H1 (cell line): ENCODE results near the gene PACSIN2. TPM values are rescaled to one million over a fixed set of nuclear protein-coding genes. Genes with fewer than 3 reads are reported as not detected.

ENCODE experiments used
- RAD21 ChIP-seq, 2 experiments: IDR thresholded peaks in 1 of 2; conservative IDR thresholded peaks in 1 of 2; 2 replicates each; pipeline ENCODE4 v1.6.1; 2011; ENCODE audit warnings: low read depth in 2 of 2, low read length in 2 of 2, improper control_type of control experiment in 1 of 2, inconsistent platforms in 1 of 2, mild to moderate bottlenecking in 1 of 2, moderate library complexity in 1 of 2
- polyA plus RNA-seq, 7 experiments: library from polyadenylated mRNA; depleted of rRNA in 3 of 7; stranded (reverse) in 5 of 7; unstranded in 2 of 7; fragments of >200 nt in 5 of 7; fragments of 200-250 nt in 2 of 7; gene quantifications; 1 replicate in 5 of 7; 2 replicates in 1 of 7; 4 replicates in 1 of 7; pipeline versions ENCODE4 v1.2.1 to v1.2.3, GENCODE V29; 2011 to 2013; ENCODE audit warnings: missing spikeins in 2 of 7, mixed read lengths in 2 of 7
- total RNA-seq: library from RNA; stranded (reverse); fragmentation: NEBNext Ultra II Directional; extraction: Animal tissue kit (Norgen Biotek cat#: 25700); gene quantifications from 2 replicates; pipeline ENCODE4 v1.2.1, GENCODE V29; 2021

PACSIN2 gene
- total and polyA plus RNA-seq, 2 of the 8 experiments (the other 6 are each of a cell fraction or from before 2014, with no cell fraction given) = 44.8 to 64.2 TPM

DNA sequence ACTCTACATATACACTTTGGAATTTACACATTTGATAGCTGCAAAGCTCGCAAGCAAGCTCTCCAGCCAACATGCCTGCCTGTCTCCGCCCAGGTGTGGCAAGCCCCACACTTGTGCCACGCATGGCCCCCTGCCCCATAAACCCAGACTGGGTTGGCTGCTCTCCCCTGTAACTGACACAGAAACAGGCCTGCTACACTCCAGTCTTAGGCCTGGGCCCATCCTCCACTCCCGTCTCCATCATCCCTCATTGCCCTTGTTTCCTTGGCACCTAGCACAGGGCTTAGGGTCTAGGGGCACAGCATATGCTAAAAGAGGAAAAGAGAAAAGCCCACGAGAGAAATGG is 41.4 kb downstream of the PACSIN2 start (continued):
- no peak for TF ChIP-seq RAD21 (IDR thresholded peaks at IDR 0.05 in 1 of 2, conservative IDR thresholded peaks at IDR 0.05 in 1 of 2; ENCODE audit: low read depth in 2 of 2, low read length in 2 of 2)
